HepG2 (cell line): ENCODE data around the gene RPL21. TPM values are rescaled to one million over a fixed set of nuclear protein-coding genes. Genes with fewer than 3 reads are reported as not detected.

ENCODE experiments used
- BORCS8-MEF2B ChIP-seq: sonication (generic); formaldehyde crosslinking; IDR thresholded peaks from 2 replicates; pipeline ENCODE4 v1.8.0; 2022; ENCODE audit warnings: mild to moderate bottlenecking, missing genetic modification reagents
- CCDC6 ChIP-seq: sonication (generic); formaldehyde crosslinking; IDR thresholded peaks from 2 replicates; pipeline ENCODE4 v1.8.1; 2022; ENCODE audit warnings: mild to moderate bottlenecking, missing genetic modification reagents, moderate library complexity
- DMAP1 ChIP-seq: IDR thresholded peaks from 2 replicates; pipeline ENCODE4 v1.6.1; 2016
- DNMT3B ChIP-seq: conservative IDR thresholded peaks from 2 replicates; pipeline ENCODE4 v1.6.1; 2016; ENCODE audit warnings: missing biosample characterization, control low read depth
- GATAD2A ChIP-seq: IDR thresholded peaks from 2 replicates; pipeline ENCODE4 v1.6.1; 2016
- HCFC1 ChIP-seq: fragments of 150-350 bp; IDR thresholded peaks from 2 replicates; pipeline ENCODE4 v1.6.1; 2014; ENCODE audit warnings: low read depth, low read length
- HNF4A ChIP-seq: sonication (generic); formaldehyde crosslinking; IDR thresholded peaks from 2 replicates; pipeline ENCODE4 v1.4.0; 2020; ENCODE audit warnings: missing genetic modification reagents
- HOMEZ ChIP-seq: IDR thresholded peaks from 2 replicates; pipeline ENCODE4 v1.6.1; 2016; ENCODE audit warnings: low read depth
- ISX ChIP-seq: sonication (generic); formaldehyde crosslinking; conservative IDR thresholded peaks from 2 replicates; pipeline ENCODE4 v1.5.0; 2020; ENCODE audit warnings: missing genetic modification reagents
- KAT7 ChIP-seq: IDR thresholded peaks from 2 replicates; pipeline ENCODE4 v1.6.1; 2018; ENCODE audit warnings: borderline replicate concordance, missing compliant biosample characterization
- KDM3A ChIP-seq: IDR thresholded peaks from 2 replicates; pipeline ENCODE4 v1.6.1; 2018; ENCODE audit warnings: low read depth, missing compliant biosample characterization
- MATR3 ChIP-seq: sonication (generic); formaldehyde crosslinking; IDR thresholded peaks from 2 replicates; pipeline ENCODE4 v1.4.0; 2020; ENCODE audit warnings: missing genetic modification reagents
- MZF1 ChIP-seq: sonication (generic); formaldehyde crosslinking; IDR thresholded peaks from 2 replicates; pipeline ENCODE4 v1.8.1; 2023; ENCODE audit warnings: mild to moderate bottlenecking, missing genetic modification reagents, borderline replicate concordance
- PITX1 ChIP-seq: sonication (generic); formaldehyde crosslinking; IDR thresholded peaks from 2 replicates; pipeline ENCODE4 v1.5.1; 2020; ENCODE audit warnings: mild to moderate bottlenecking, missing genetic modification reagents
- POGZ ChIP-seq: sonication (generic); formaldehyde crosslinking; IDR thresholded peaks from 2 replicates; pipeline ENCODE4 v1.4.0; 2020; ENCODE audit warnings: mild to moderate bottlenecking, missing genetic modification reagents
- SATB2 ChIP-seq: sonication (generic); formaldehyde crosslinking; IDR thresholded peaks from 2 replicates; pipeline ENCODE4 v1.5.0; 2020; ENCODE audit warnings: missing genetic modification reagents
- SNRNP70 ChIP-seq: fragments of 200-400 bp; formaldehyde crosslinking; IDR thresholded peaks from 2 replicates; pipeline ENCODE4 v1.6.1; 2017; ENCODE audit warnings: mild to moderate bottlenecking, low read depth, low read length, moderate library complexity
- TMF1 ChIP-seq: sonication (generic); formaldehyde crosslinking; IDR thresholded peaks from 2 replicates; pipeline ENCODE4 v1.8.1; 2022; ENCODE audit warnings: low read depth, missing genetic modification reagents
- ZBED4 ChIP-seq: sonication (generic); formaldehyde crosslinking; IDR thresholded peaks from 2 replicates; pipeline ENCODE4 v1.4.0; 2020; ENCODE audit warnings: missing genetic modification reagents, borderline replicate concordance
- ZBTB7A ChIP-seq: sonication (generic); formaldehyde crosslinking; IDR thresholded peaks from 2 replicates; pipeline ENCODE4 v1.8.0; 2022; ENCODE audit warnings: mild to moderate bottlenecking, missing genetic modification reagents
- ZFP90 ChIP-seq: sonication (generic); formaldehyde crosslinking; IDR thresholded peaks from 2 replicates; pipeline ENCODE4 v1.8.0; 2022; ENCODE audit warnings: missing genetic modification reagents, mild to moderate bottlenecking, inconsistent platforms, borderline replicate concordance
- ZKSCAN8 ChIP-seq: IDR thresholded peaks from 2 replicates; pipeline ENCODE4 v1.6.1; 2016; ENCODE audit warnings: borderline replicate concordance, missing genetic modification reagents, missing compliant biosample characterization
- ZNF274 ChIP-seq: sonication (generic); formaldehyde crosslinking; IDR thresholded peaks from 2 replicates; pipeline ENCODE4 v1.5.1; 2020; ENCODE audit warnings: mild to moderate bottlenecking, missing genetic modification reagents
- ZNF619 ChIP-seq: sonication (generic); formaldehyde crosslinking; IDR thresholded peaks from 2 replicates; pipeline ENCODE4 v1.4.0; 2020; ENCODE audit warnings: mild to moderate bottlenecking, missing genetic modification reagents
- ZNF691 ChIP-seq: sonication (generic); formaldehyde crosslinking; IDR thresholded peaks from 2 replicates; pipeline ENCODE4 v1.4.0; 2020; ENCODE audit warnings: missing genetic modification reagents, low read depth, mild to moderate bottlenecking, borderline replicate concordance
- polyA plus RNA-seq, 8 experiments: library from polyadenylated mRNA; depleted of rRNA in 3 of 8; stranded (reverse) in 7 of 8; unstranded in 1 of 8; fragments of >200 nt; fragmentation: Illumina TruSeq in 4 of 8; extraction: Trizol in 4 of 8; gene quantifications; 2 replicates each; pipeline versions ENCODE4 v1.2.1 to v1.2.3, GENCODE V29; 2011 to 2016; ENCODE audit warnings: low read depth in 4 of 8, missing spikeins in 1 of 8, mixed read lengths in 1 of 8; ENCODE audit not compliant: insufficient read depth in 1 of 8
- total RNA-seq, 5 experiments: library from RNA; depleted of rRNA; stranded (reverse); fragments of >200 nt; fragmentation: Illumina TruSeq; extraction: Trizol; gene quantifications; 2 replicates each; pipeline ENCODE4 v1.2.3, GENCODE V29; 2016; ENCODE audit warnings: low read depth in 1 of 5

The RPL21 gene
- total and polyA plus RNA-seq, 2 of the 13 experiments (the other 11 are each of a cell fraction or from before 2014, with no cell fraction given): 1,234 to 1,261 TPM

GRCh38 chr13:27270594-27271520, 19.5 kb downstream of the RPL21 start, which contains the start of gene RASL11A (continued):
- TF ChIP-seq ZNF619 (CRISPR knock-in tag) (no peak), SATB2 (CRISPR knock-in tag) (peak; percentile 69; the same call in 1 of the 2 replicates), DMAP1 (CRISPR knock-in tag) (peak; percentile 64; the same call in 1 of the 2 replicates), DNMT3B (CRISPR knock-in tag) (no peak), POGZ (peak; percentile 54; the same call in 1 of the 2 replicates), GATAD2A (0 out of 2 replicates have a peak, but pooled peaks have one; percentile 9), MZF1 (CRISPR knock-in tag) (no peak), HNF4A (CRISPR knock-in tag) (no peak), TMF1 (CRISPR knock-in tag) (peak; percentile 32; the same call in 1 of the 2 replicates), ZBTB7A (CRISPR knock-in tag) (peak; percentile 85), SNRNP70 (no peak), HOMEZ (CRISPR knock-in tag) (no peak), CCDC6 (CRISPR knock-in tag) (0 out of 2 replicates have a peak, but pooled peaks have one; percentile 47), ZBED4 (CRISPR knock-in tag) (peak; percentile 81; the same call in 1 of the 2 replicates), PITX1 (CRISPR knock-in tag) (0 out of 2 replicates have a peak, but pooled peaks have one; percentile 5), ZNF691 (CRISPR knock-in tag) (peak; percentile 46; the same call in 1 of the 2 replicates), MATR3 (CRISPR knock-in tag) (no peak), ZNF274 (CRISPR knock-in tag) (peak; percentile 73), ZFP90 (CRISPR knock-in tag) (0 out of 2 replicates have a peak, but pooled peaks have one; percentile 29), BORCS8-MEF2B (CRISPR knock-in tag) (no peak), HCFC1 (no peak), KAT7 (peak; percentile 93; the same call in 1 of the 2 replicates), ISX (CRISPR knock-in tag) (no peak; the same call in 1 of the 2 replicates), KDM3A (CRISPR knock-in tag) (peak; percentile 72; the same call in 1 of the 2 replicates), ZKSCAN8 (CRISPR knock-in tag) (peak; percentile 35; the same call in 1 of the 2 replicates)
